Measurements from ENCODE around the gene FCN2. TPM values are rescaled to one million over a fixed set of nuclear protein-coding genes. Genes with fewer than 3 reads are reported as not detected.

FCN2 gene
- total RNA-seq, 2 experiments from 2014 or later = not detected

DNA sequence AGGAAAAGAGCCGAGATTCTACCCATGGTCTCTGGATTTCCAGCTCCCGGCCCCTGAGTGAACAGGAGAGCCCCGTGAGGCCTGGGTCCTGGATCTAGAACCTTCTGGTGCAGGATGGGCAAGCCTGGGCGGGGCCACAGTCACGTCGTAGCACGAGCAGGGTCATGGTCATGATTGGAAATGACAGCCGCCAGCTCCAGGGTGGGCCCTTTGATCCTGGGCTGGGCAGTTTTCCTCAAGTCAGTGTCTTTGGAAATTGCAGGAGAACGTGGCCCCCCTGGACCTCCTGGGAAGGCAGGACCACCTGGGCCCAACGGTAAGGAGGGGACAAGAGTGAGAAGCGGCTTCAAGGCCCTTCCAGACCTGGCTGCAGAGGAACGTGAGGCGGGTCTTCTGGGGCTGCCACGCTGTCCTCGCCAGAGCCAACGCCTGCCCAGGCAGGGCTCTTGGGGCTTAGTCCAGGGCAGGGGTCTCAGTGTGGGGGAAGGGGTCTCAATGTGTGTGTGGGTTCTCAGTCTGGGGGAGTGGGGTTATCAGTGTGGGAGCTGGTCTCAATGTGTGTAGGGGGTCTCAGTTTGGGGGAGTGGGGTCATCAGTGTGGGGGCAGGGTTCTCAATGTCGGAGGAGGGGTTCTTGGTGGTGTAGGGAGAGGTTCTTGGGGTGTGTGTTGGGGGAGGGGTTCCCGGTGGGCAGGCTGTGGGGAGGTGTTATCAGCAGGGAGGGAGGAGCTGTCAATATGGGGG is 2.6 kb downstream of the FCN2 start:
- no peaks in the 10 kb centered on the region for H3K36me3 Mint-ChIP-seq (ENCODE audit: low read depth)
- H3K9me3 Mint-ChIP-seq = no peaks in the 10 kb centered on the region
- peaks cover 2% of the 10 kb centered on the region for H3K27me3 Mint-ChIP-seq
- H3K27ac Mint-ChIP-seq = no peak overlapping the region
- ChIA-PET POLR2A (no interaction called here), CTCF (no interaction called here)
- DNase-seq = no peak
- no peak overlapping the region for H3K4me3 Mint-ChIP-seq
- H3K4me1 Mint-ChIP-seq = no peaks in the 10 kb centered on the region

DNA sequence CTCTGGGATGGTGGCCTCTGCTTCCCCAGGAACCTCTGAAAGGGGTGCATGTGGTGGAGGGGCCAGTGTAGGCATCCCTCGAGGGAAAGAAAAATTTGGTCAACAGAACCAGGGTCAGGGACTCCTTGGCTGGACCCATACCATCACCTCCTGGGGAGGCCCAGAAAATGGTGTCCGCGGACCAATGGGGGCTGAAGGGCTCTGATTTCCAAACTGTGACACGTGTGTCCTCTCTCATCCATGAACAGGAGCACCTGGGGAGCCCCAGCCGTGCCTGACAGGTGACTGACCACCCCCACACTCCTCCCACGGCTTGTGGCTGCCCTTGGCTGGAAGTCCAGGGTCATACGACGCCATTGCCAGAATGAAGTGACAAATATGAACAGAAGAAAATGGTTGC is 3.9 kb downstream of the FCN2 start:
- Mint-ChIP-seq H3K4me1 (no peaks in the 10 kb centered on the region), H3K9me3 (no peaks in the 10 kb centered on the region), H3K36me3 (ENCODE audit: low read depth) (no peaks in the 10 kb centered on the region), H3K4me3 (no peak overlapping the region), H3K27ac (no peak overlapping the region), H3K27me3 (peaks cover 2% of the 10 kb centered on the region)
- DNase-seq = no peak
- CTCF ChIA-PET = no interaction called here
- POLR2A ChIA-PET = no interaction called here

DNA sequence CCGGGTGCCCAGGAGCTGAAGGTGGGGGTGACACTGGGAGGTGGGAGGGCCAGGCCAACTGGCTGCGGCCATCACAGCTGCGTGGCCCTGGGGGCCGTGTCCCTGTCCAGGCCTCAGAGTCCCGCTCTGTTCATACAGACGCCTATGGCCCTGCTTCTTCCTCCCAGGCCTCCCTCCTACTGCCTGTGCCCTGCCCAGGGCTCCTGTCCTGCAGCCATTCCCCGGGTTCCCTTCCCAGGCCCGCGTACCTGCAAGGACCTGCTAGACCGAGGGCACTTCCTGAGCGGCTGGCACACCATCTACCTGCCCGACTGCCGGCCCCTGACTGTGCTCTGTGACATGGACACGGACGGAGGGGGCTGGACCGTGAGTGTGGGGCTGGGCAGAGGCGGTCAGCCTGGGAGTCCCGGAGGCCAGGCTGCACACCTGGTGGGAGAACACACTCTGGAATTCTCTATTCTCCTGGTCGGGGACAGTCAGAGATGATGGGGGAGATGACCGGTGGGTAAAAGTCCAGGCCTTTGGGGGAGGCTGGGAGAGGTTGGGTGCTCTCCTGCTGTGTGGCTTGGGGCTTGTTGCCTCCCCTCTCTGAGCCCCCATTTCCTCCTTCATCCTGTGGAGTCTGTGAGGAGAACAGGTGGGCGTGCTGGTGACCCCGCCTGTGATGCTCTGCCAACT is 4.5 kb downstream of the FCN2 start:
- Mint-ChIP-seq H3K9me3 (no peaks in the 10 kb centered on the region), H3K4me1 (no peaks in the 10 kb centered on the region), H3K27ac (no peak overlapping the region), H3K27me3 (peaks cover 2% of the 10 kb centered on the region), H3K36me3 (ENCODE audit: low read depth) (no peaks in the 10 kb centered on the region), H3K4me3 (no peak overlapping the region)
- no peak for DNase-seq
- POLR2A ChIA-PET = no interaction called here
- CTCF ChIA-PET = no interaction called here

DNA sequence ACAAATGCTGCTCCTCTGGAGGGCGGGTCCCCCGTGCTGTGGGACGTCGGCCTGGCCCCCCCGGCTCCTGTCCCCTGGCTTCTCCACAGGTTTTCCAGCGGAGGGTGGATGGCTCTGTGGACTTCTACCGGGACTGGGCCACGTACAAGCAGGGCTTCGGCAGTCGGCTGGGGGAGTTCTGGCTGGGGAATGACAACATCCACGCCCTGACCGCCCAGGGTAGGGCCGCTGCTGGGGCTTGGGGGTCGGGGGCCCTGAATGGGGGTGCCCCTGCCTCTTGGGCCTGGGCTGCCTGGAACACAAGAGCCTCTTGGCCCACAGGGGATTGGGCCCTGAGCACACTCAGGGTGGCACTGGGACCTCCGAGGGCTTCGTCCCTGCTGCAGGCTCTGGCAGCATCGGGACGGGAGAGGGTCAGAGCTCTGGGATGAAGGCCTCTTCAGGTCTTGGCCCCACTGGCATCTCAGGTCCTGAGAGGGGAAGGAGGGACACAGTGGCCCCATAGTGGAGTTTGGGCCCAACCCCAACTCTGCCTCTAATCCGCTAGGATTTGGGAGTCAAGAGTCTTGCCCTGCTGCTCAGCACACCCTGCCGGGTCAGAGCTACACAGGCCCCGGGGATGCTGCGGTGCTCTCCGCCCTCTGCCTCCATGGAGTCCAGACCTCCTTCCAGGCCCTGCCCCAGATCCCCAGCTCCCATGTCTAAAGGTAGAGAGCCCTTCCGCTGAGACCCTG is 5.2 kb downstream of the FCN2 start:
- H3K4me3 Mint-ChIP-seq = no peak overlapping the region
- ChIA-PET POLR2A (no interaction called here), CTCF (no interaction called here)
- H3K36me3 Mint-ChIP-seq (ENCODE audit: low read depth) = no peaks in the 10 kb centered on the region
- peaks cover 2% of the 10 kb centered on the region for H3K27me3 Mint-ChIP-seq
- no peaks in the 10 kb centered on the region for H3K9me3 Mint-ChIP-seq
- H3K27ac Mint-ChIP-seq = no peak overlapping the region
- H3K4me1 Mint-ChIP-seq = no peaks in the 10 kb centered on the region
- no peak for DNase-seq

DNA sequence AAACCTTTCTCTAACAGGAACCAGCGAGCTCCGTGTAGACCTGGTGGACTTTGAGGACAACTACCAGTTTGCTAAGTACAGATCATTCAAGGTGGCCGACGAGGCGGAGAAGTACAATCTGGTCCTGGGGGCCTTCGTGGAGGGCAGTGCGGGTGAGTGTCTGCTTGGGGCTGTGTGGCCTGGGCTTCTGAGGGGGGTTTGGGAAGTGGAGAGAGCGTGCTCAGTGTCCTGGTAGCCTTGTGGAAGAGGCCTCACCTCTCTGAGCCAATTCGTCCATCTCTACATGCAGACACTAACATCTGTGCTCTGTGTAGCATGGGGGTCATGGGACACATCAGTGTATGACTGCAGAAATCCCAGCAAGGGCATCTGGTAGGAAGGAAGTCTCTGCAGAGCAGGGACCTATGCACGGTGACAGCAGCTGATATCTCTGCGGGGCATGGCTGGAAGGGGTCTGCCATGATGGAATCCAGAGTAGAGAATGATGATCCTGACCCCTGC is 5.9 kb downstream of the FCN2 start:
- Mint-ChIP-seq H3K36me3 (ENCODE audit: low read depth) (no peaks in the 10 kb centered on the region), H3K27ac (no peak overlapping the region), H3K4me3 (no peak overlapping the region), H3K4me1 (no peaks in the 10 kb centered on the region), H3K27me3 (peaks cover 2% of the 10 kb centered on the region), H3K9me3 (no peaks in the 10 kb centered on the region)
- ChIA-PET CTCF (no interaction called here), POLR2A (no interaction called here)
- no peak for DNase-seq

DNA sequence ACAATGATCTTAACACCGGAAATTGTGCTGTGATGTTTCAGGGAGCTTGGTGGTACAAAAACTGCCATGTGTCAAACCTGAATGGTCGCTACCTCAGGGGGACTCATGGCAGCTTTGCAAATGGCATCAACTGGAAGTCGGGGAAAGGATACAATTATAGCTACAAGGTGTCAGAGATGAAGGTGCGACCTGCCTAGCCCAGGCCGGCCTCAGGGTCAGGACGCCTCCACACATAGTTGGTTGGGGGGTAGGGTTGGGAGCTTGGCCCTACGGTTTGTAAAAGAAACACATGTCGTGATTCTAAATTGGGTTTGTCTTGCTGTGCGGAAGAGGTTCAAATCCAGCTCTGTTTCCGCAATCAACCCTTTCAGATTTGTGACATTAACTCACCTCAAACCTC is 6.6 kb downstream of the FCN2 start:
- Mint-ChIP-seq H3K36me3 (ENCODE audit: low read depth) (no peaks in the 10 kb centered on the region), H3K4me3 (no peak overlapping the region), H3K27me3 (peaks cover 2% of the 10 kb centered on the region), H3K27ac (no peak overlapping the region), H3K4me1 (no peaks in the 10 kb centered on the region), H3K9me3 (no peaks in the 10 kb centered on the region)
- ChIA-PET POLR2A (no interaction called here), CTCF (no interaction called here)
- no peak for DNase-seq

DNA sequence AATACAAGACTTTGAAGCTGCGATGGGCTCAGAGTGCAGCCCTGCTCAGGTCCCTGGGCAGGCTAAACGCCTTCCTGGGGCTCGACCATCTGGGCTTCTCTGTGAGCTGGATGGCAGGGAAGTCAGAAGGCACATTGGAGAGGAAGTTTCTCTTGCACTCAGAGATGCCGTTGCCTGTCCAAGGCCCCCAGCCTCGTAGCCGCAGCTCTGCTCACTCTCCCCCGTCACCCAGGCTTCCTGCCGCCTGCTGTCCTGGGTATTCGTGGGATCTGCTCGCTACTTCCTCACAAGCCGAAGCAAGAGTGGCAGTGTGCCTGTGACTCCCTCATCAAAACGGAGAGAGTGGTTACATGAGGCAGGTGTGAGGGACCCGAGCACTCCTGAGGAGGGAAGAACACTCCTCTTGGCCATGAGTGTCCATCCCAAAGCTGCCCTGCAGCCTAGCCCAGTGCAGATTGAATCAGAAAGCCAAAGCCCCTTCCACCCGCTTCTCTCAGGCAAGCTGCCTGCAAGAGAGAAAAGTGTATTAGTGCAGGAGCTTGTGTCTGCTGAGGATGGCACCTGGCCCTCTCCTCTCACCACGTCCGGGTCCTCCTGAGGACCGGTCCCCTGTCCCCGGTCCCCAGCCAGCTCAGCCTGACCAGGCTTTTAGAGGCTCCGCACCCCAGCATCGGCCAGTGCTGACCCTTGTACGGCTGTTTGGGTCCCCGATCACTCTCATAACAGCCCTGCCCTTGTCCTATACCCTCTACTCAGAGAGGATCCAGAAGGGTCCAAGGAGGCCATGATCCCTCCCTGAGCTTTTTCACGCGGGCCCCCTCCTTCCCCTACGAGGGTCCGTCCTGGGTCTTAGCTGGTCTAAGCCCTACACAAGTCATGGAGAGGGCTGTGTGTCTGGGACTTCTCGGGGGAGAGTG is 7.3 kb downstream of the FCN2 start:
- no peak overlapping the region for H3K4me3 Mint-ChIP-seq

DNA sequence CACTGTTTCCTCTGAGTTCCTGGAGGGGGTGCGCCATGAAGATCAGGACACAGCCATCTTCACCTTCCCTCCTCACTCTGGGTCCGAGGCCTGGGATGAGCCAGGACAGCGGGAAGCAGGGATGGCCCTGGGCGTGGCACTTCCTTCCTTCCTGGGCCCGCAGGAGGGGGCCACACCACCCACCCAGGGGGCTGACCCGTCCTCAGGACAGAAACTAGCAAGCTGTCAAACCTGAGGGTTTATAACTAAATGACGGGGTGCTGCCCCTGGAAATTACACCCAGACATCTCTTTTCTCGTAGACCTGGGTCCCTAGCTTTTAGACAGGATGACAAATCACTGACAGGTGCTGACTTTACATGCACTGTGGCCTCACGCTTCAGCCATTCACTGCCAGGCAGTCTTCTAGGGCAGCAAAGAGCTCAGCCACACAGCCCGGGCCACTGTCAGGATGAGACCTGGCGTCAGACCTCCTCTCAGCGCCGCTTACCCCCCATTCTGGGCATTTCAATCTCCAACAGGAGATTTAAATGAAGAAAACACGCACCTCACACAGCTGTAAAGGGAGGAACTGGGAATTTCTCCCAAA is 8.1 kb downstream of the FCN2 start:
- ChIA-PET POLR2A (no interaction called here), CTCF (interaction anchor here (1.4 kb wide), 1 partner anchor 9 kb away, joined by 3 read pairs; no protein-coding TSS in a partner anchor)
- Mint-ChIP-seq H3K4me3 (no peak overlapping the region), H3K9me3 (no peaks in the 10 kb centered on the region), H3K36me3 (ENCODE audit: low read depth) (no peaks in the 10 kb centered on the region), H3K4me1 (no peaks in the 10 kb centered on the region), H3K27ac (no peak overlapping the region), H3K27me3 (peaks cover 2% of the 10 kb centered on the region)
- DNase-seq = no peak

More for the DNA sequence above, 7.3 kb downstream of the FCN2 start:
- Mint-ChIP-seq H3K9me3 (no peaks in the 10 kb centered on the region), H3K27me3 (peaks cover 2% of the 10 kb centered on the region), H3K36me3 (ENCODE audit: low read depth) (no peaks in the 10 kb centered on the region), H3K27ac (no peak overlapping the region), H3K4me1 (no peaks in the 10 kb centered on the region)
- ChIA-PET POLR2A (no interaction called here), CTCF (interaction anchor here (1.4 kb wide), 1 partner anchor 10 kb away, joined by 3 read pairs; no protein-coding TSS in a partner anchor)
- DNase-seq = no peak

DNA sequence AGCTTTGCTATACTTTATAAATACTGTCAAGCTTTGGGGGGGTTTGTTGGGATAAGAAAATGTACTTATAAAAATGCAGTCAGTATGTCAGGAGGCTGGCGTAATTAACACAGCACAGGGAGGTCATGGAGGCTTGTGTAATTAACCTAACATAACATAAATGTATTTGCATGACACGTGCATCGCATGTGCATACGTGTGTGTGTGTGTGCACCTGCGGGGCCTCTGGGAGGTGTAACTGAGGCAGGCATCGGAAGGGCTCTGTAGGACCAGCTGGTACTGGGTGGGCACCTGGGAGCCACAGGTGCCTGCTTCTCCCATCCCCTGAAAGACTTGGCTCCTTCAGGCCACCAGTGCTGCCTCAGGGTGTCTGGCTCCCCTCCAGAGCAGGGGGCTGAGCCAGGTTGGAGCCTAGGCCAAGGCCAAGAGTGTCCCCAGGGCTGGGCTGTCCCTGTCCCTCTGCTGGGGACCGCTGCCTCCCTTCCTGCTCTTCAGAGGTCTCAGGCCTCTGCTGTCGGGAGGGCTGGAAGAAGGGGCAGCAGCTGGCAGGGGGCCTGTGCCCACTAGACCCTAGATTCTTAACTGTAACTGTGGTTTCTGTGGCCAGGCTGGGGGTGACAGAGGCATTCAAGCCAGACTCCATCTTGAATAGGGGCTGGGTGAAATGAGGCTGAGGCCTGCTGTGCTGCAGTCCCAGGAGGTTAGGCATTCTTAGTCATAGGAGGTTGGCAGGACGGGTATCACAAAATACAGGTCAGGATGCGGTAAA is 9.0 kb downstream of the FCN2 start:
- ChIA-PET POLR2A (no interaction called here), CTCF (interaction anchor here (1.4 kb wide), 1 partner anchor 8 kb away, joined by 3 read pairs; no protein-coding TSS in a partner anchor)
- no peak overlapping the region for H3K27ac Mint-ChIP-seq
- no peaks in the 10 kb centered on the region for H3K4me1 Mint-ChIP-seq
- H3K27me3 Mint-ChIP-seq = peaks cover 2% of the 10 kb centered on the region
- no peaks in the 10 kb centered on the region for H3K9me3 Mint-ChIP-seq
- no peak for DNase-seq
- no peaks in the 10 kb centered on the region for H3K36me3 Mint-ChIP-seq (ENCODE audit: low read depth)
- H3K4me3 Mint-ChIP-seq = no peak overlapping the region

DNA sequence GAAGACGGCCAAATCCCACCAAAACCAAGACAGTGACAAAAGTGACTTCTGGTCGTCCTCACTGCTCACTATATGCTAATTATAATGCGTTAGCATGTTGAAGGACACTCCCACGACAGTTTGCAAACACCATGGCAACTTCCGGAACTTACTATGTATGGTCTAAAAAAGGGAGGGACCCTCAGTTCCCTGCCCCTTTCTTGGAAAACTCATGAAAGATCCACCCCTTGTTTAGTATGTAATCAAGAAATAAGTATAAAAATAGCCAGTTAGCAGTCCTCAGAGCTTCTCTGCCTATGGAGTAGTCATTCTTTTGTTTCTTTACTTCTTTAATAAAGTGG is 9.5 kb downstream of the FCN2 start:
- DNase-seq = no peak
- Mint-ChIP-seq H3K36me3 (ENCODE audit: low read depth) (no peaks in the 10 kb centered on the region), H3K27ac (no peak overlapping the region), H3K27me3 (peaks cover 2% of the 10 kb centered on the region), H3K4me3 (no peak overlapping the region), H3K9me3 (no peaks in the 10 kb centered on the region), H3K4me1 (no peaks in the 10 kb centered on the region)
- ChIA-PET POLR2A (no interaction called here), CTCF (no interaction called here)

DNA sequence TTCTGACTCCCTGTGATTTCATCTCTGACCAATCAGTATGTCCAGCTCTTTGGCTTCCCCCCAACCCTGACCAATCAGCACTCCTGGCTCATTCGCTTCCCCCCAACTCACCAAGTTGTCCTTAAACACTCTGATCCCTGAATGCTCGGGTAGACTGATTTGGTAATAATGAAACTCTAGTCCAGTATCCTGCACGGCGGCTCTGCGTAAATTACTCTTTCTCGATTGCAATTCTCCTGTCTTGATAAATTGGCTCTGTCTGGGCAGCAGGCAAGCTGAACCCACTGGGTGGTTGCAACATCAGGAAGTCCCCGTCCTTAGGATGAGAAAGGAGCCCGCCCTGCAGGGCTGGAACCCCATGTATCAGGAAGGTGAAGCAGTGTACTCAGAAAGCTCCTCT is 10.4 kb downstream of the FCN2 start:
- H3K36me3 Mint-ChIP-seq (ENCODE audit: low read depth) = no peaks in the 10 kb centered on the region
- ChIA-PET CTCF (no interaction called here), POLR2A (no interaction called here)
- peaks cover 2% of the 10 kb centered on the region for H3K27me3 Mint-ChIP-seq
- H3K4me3 Mint-ChIP-seq = no peak overlapping the region
- no peaks in the 10 kb centered on the region for H3K4me1 Mint-ChIP-seq
- no peak for DNase-seq
- H3K9me3 Mint-ChIP-seq = no peaks in the 10 kb centered on the region
- no peak overlapping the region for H3K27ac Mint-ChIP-seq

DNA sequence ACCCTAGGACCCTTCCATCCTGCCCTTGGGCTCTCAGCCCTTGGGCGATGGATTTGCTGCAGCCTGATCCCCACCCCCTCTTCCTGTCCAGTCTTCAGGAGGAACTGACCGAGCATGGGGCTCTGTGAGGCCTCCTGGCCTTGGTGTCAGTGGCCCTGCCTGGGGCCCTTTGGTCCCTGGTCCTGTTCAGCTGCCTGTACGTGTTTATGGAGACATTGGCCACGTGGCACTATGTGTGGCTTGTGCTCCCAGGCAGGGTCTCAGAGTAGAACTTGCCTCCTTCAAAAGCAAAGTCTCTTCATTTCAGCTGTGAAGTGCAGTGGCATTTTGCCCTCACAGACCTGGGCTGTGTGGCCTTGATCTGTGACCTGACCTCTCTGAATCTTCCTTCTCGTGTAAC is 11.1 kb downstream of the FCN2 start:
- no peaks in the 10 kb centered on the region for H3K4me1 Mint-ChIP-seq
- no peaks in the 10 kb centered on the region for H3K36me3 Mint-ChIP-seq (ENCODE audit: low read depth)
- no peak for DNase-seq
- H3K27ac Mint-ChIP-seq = no peak overlapping the region
- CTCF ChIA-PET = no interaction called here
- peaks cover 2% of the 10 kb centered on the region for H3K27me3 Mint-ChIP-seq
- no peaks in the 10 kb centered on the region for H3K9me3 Mint-ChIP-seq
- POLR2A ChIA-PET = no interaction called here
- no peak overlapping the region for H3K4me3 Mint-ChIP-seq

Data from activated CD4-positive, alpha-beta T cell treated with anti-CD3 and anti-CD28 coated beads, Interleukin-2, amount 10 ng/mL, durations not matched to agents 7 days and 5 days (primary cell).